Endodermal cell (in vitro differentiated cells): ENCODE data around the gene TEX50. TPM values are rescaled to one million over a fixed set of nuclear protein-coding genes. Genes with fewer than 3 reads are reported as not detected.
A peak's percentile ranks its signal among the peaks of the same experiment; 100 is the strongest.

Source experiments
- DNase-seq: peaks from one replicate; pipeline ENCODE4 v3.0.0-alpha.2; 2017
- H3K27ac ChIP-seq: 2 replicates; pipeline ENCODE4 v1.5.1; 2013; ENCODE audit warnings: mild to moderate bottlenecking, low read depth, low read length, moderate library complexity
- H3K27me3 ChIP-seq: 2 replicates; pipeline ENCODE4 v1.6.1; 2013; ENCODE audit warnings: mild to moderate bottlenecking, low read length, moderate library complexity; ENCODE audit not compliant: insufficient read depth, control insufficient read depth, poor library complexity, severe bottlenecking
- H3K36me3 ChIP-seq: 2 replicates; pipeline ENCODE4 v1.7.0; 2013; ENCODE audit warnings: mild to moderate bottlenecking, low read length, moderate library complexity; ENCODE audit not compliant: control insufficient read depth, insufficient read depth
- H3K4me1 ChIP-seq: one replicate; pipeline ENCODE4 v1.7.0; 2013; ENCODE audit warnings: low read length; ENCODE audit not compliant: control insufficient read depth, insufficient read depth
- H3K4me3 ChIP-seq: 2 replicates; pipeline ENCODE4 v1.5.1; 2013; ENCODE audit warnings: mild to moderate bottlenecking, low read length, moderate library complexity
- H3K9ac ChIP-seq: 2 replicates; pipeline ENCODE4 v1.6.1; 2013; ENCODE audit warnings: mild to moderate bottlenecking, low read length, moderate library complexity; ENCODE audit not compliant: poor library complexity, severe bottlenecking; ENCODE audit errors: extremely low read depth
- H3K9me3 ChIP-seq: 2 replicates; pipeline ENCODE4 v1.6.1; 2013; ENCODE audit warnings: mild to moderate bottlenecking, low read length, moderate library complexity; ENCODE audit not compliant: control insufficient read depth
- H3K27ac Mint-ChIP-seq: 2 replicates; pipeline ENCODE4 v1.8.0; 2020; ENCODE audit warnings: mixed read lengths
- H3K27me3 Mint-ChIP-seq: 2 replicates; pipeline ENCODE4 v1.8.0; 2021; ENCODE audit warnings: mild to moderate bottlenecking, mixed read lengths; ENCODE audit not compliant: insufficient read depth
- H3K36me3 Mint-ChIP-seq: 2 replicates; pipeline ENCODE4 v1.8.0; 2020; ENCODE audit warnings: low read depth, mixed read lengths
- H3K4me1 Mint-ChIP-seq: 2 replicates; pipeline ENCODE4 v1.8.0; 2020; ENCODE audit warnings: mixed read lengths
- H3K4me3 Mint-ChIP-seq: 2 replicates; pipeline ENCODE4 v1.8.0; 2020; ENCODE audit warnings: mild to moderate bottlenecking, moderate library complexity, mixed read lengths
- H3K9me3 Mint-ChIP-seq: 2 replicates; pipeline ENCODE4 v1.8.0; 2020; ENCODE audit warnings: mild to moderate bottlenecking, mixed read lengths
- CTCF ChIP-seq: fragments of 200-600 bp; sonication (generic); conservative IDR thresholded peaks from 2 replicates; pipeline ENCODE4 v1.5.0; 2021; ENCODE audit warnings: antibody characterized with exemption, mild to moderate bottlenecking
- WGBS, 2 experiments: methylation state at CpG; one replicate each; pipeline versions ENCODE4 v1.1.5 to v1.1.7; 2013; ENCODE audit warnings: missing lambda C conversion rate in 2 of 2, mixed read lengths in 1 of 2; ENCODE audit not compliant: insufficient coverage in 1 of 2, insufficient read length in 1 of 2; 5-methylcytosine and 5-hydroxymethylcytosine counted together
- total RNA-seq, 2 donors: library from RNA; stranded (reverse); fragmentation: NEBNext Ultra II Directional in 1 of 2; extraction: Animal tissue kit (Norgen Biotek cat#: 25700) in 1 of 2; gene quantifications; 2 replicates in 1 of 2; 3 replicates in 1 of 2; pipeline ENCODE4 v1.2.1, GENCODE V29; 2021

The TEX50 gene
- total RNA-seq, 2 donors from 2014 or later, result not detected

GRCh38 chr1:173596097-173596825 is 38.9 kb upstream of the TEX50 start:
- Mint-ChIP-seq H3K4me1 (no peaks in the 10 kb centered on the region), H3K36me3 (no peaks in the 10 kb centered on the region), H3K27me3 (no peaks in the 10 kb centered on the region), H3K27ac (no peak overlapping the region), H3K9me3 (peaks cover 3% of the 10 kb centered on the region), H3K4me3 (no peak overlapping the region)
- Histone ChIP-seq H3K36me3 (no peaks in the 10 kb centered on the region), H3K4me1 (no peaks in the 10 kb centered on the region), H3K9ac (no peak overlapping the region), H3K27ac (no peak overlapping the region), H3K4me3 (no peak overlapping the region), H3K27me3 (no peaks in the 10 kb centered on the region), H3K9me3 (no peaks in the 10 kb centered on the region)
- no peak for TF ChIP-seq CTCF
- no peak for DNase-seq
- 89% methylated on average over 3 of the region's 3 CpGs; no CpG with 5 or more reads in 1 of the 2 experiments for WGBS, 2 experiments

GRCh38 chr1:173601588-173601987 is 33.5 kb upstream of the TEX50 start:
- H3K4me3 ChIP-seq, result no peak overlapping the region
- WGBS, 2 experiments, result 96% methylated on average over 2 of the region's 2 CpGs; no CpG with 5 or more reads in 1 of the 2 experiments
- TF ChIP-seq CTCF, result no peak
- Mint-ChIP-seq H3K27ac (no peak overlapping the region), H3K4me3 (no peak overlapping the region), H3K27me3 (no peaks in the 10 kb centered on the region), H3K36me3 (no peaks in the 10 kb centered on the region), H3K9me3 (no peaks in the 10 kb centered on the region), H3K4me1 (peaks cover 6% of the 10 kb centered on the region)
- H3K4me1 ChIP-seq, result no peaks in the 10 kb centered on the region
- H3K27ac ChIP-seq, result no peak overlapping the region
- H3K27me3 ChIP-seq, result no peaks in the 10 kb centered on the region
- H3K36me3 ChIP-seq, result no peaks in the 10 kb centered on the region
- H3K9me3 ChIP-seq, result no peaks in the 10 kb centered on the region
- DNase-seq, result no peak
- no peak overlapping the region for H3K9ac ChIP-seq

- Mint-ChIP-seq H3K36me3 (no peaks in the 10 kb centered on the region), H3K4me1 (peaks cover 6% of the 10 kb centered on the region), H3K4me3 (no peak within 1 kb of the TSS), H3K27me3 (no peaks in the 10 kb centered on the region), H3K27ac (peak within 1 kb of the TSS; percentile 66), H3K9me3 (peaks cover 5% of the 10 kb centered on the region)
- Histone ChIP-seq H3K4me3 (no peak within 1 kb of the TSS), H3K27ac (no peak within 1 kb of the TSS), H3K9me3 (no peaks in the 10 kb centered on the region), H3K27me3 (no peaks in the 10 kb centered on the region), H3K36me3 (no peaks in the 10 kb centered on the region), H3K4me1 (no peaks in the 10 kb centered on the region), H3K9ac (no peak within 1 kb of the TSS)
- no peak for DNase-seq
- TF ChIP-seq CTCF, result no peak
- 84 to 100% methylated on average over 2 to 5 of the region's 5 CpGs for WGBS, 2 experiments
Measured at GRCh38 chr1:173603056-173603591, 32.0 kb upstream of the TEX50 start, which contains the start of gene SLC9C2. SLC9C2 (minus strand) TSS chr1:173603072; CDS start chr1:173601776, 1,296 bp downstream.
